A673 (cell line): ENCODE measurements around the gene RERE.

Experiments used
- EZH2 ChIP-seq: fragments of 200-600 bp; sonication (generic); IDR thresholded peaks from 2 replicates; pipeline ENCODE4 v1.6.1; 2017; ENCODE audit warnings: borderline replicate concordance, low read depth, mild to moderate bottlenecking, mixed read lengths, antibody characterized with exemption, low read length; ENCODE audit not compliant: poor library complexity, severe bottlenecking
- TF ChIP-seq, protein P1 (sequence below): fragments of 300-800, 200-600 bp; sonication (generic); conservative IDR thresholded peaks from 2 replicates; pipeline ENCODE4 v1.5.1; 2017; ENCODE audit warnings: low read depth, mild to moderate bottlenecking, antibody characterized with exemption, low read length, moderate library complexity, mixed read lengths

DNA sequence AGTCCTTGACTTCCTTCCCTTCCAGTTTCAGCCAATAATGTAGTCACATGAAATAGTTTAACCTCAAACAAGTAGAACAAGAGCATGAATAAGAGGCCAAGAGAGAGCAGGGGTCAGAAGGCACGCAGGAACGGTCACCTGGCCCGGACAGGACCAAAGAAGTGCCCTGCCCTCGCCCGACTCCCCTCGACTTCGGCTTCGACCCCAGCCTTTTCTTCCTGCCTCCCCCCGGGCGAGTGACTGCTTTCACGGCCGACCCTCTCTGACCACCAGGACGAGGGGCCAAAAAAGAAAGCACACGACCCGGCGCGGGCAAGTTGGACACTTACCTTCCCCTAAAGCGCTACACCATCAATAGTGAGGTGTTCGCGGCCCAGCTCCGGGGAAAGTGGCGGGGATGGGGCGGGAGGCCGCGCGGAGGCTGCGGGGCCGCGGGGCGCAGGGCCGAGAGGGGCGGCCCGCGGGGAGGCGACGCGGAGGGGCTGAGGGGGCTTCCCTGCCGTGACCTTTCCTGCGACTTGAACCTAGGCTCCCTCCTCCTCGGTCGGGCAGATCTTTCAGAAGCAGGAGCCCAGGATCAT, 519 bp downstream of the RERE start:
- TF ChIP-seq, protein P1, sequence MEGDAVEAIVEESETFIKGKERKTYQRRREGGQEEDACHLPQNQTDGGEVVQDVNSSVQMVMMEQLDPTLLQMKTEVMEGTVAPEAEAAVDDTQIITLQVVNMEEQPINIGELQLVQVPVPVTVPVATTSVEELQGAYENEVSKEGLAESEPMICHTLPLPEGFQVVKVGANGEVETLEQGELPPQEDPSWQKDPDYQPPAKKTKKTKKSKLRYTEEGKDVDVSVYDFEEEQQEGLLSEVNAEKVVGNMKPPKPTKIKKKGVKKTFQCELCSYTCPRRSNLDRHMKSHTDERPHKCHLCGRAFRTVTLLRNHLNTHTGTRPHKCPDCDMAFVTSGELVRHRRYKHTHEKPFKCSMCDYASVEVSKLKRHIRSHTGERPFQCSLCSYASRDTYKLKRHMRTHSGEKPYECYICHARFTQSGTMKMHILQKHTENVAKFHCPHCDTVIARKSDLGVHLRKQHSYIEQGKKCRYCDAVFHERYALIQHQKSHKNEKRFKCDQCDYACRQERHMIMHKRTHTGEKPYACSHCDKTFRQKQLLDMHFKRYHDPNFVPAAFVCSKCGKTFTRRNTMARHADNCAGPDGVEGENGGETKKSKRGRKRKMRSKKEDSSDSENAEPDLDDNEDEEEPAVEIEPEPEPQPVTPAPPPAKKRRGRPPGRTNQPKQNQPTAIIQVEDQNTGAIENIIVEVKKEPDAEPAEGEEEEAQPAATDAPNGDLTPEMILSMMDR = no peak
- no peak for TF ChIP-seq EZH2
